ENCODE results near the gene ALDH1L1.

GRCh38 chr3:126100269-126100633 is 80.1 kb downstream of the ALDH1L1 start:
- TF ChIP-seq CTCF (IDR thresholded peaks at IDR 0.05) (no peak), EZH2 (IDR thresholded peaks at IDR 0.05; ENCODE audit: borderline replicate concordance, insufficient read depth, low read depth, low read length, poor library complexity, severe bottlenecking) (no peak)
